ENCODE data around the gene AQP9.

AQP9 gene

DNA sequence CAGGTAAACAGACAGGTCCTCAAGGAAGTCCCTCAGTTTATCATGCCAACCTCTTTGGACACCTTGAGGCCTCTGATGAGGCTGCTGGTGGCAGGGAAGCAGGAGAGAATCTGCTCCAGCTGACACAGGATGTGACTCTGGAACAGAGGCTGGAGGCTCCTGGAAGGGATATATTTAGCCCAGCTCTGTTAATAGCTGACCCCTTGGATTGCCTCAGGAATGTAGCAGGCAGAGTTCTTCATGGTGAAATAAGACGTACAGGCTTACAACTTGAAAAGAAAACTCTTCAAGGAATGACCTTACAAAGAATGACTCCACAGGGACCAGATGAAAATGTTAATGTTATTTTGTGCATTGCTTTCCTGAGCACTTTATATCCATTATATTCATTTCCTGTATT is 90.5 kb downstream of the AQP9 start:
- no peak for DNase-seq

DNA sequence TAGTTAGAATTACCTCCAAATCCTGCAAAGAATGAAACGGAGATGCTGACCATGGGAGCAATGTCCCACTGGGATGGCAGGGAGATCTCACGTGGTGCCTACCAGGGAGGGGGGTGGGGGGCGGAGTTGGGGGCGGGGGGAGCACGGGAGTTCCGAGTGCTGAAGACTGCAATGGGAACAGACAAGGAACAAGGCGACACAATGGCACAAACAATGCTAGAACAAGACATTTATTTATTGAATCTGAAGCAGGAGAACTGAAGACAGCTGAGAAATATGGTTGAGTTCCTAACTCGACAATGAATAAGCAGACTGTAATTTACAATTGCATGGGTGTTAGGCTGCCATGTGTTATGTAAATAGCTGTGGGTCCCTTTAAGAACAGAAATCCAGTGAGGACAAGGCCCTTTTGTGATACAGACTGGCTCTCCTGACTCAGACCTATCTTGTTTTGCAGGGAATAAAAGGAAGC is 91.2 kb downstream of the AQP9 start:
- DNase-seq = no peak

DNA sequence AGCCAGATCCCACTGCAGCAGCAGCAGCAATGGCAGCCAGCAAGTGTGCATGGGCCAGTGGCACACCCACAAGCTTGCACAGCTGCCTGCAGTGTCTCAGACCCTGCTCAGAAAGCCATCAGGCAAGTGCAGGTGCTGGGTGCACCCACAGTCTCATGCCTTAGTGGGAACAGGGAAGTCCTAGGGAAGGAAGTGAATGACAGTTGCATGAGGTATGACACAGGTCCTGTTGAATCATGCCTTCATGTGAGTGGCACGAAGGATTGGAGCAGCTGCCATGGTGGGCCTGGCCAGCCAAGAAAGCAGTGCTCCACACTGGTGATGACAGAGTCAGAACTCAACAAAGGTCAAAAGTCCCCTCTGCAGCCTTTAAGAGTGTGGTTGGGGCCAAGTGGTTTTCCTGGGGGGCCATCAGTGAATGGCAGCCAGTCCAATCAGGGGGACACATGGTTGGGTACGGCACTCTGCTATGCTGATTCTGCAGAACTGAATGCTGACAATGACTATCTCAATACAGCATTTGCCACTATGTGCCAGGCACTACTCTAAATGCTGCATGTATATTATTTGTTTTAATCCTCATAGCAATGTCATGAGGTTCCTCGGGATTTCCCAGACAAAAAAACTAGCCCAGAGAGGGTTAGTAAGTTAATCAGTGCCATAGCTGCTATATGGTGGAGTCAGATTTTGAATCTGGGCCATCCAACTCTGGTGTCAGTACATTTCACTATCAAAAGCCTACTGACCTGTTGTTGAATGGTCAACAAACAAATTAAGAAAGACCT is 94.3 kb downstream of the AQP9 start:
- no peak for DNase-seq

- DNase-seq = no peak
These were observed 95.2 kb downstream of the AQP9 start for GRCh38 chr15:58233341-58233740.
